ENCODE measurements around the gene LRFN2.

LRFN2 gene

GRCh38 chr6:40427196-40427595 lies 160.0 kb downstream of the LRFN2 start:
- no peak overlapping the region for H3K4me3 ChIP-seq (ENCODE audit: low read length, poor library complexity, severe bottlenecking)
- TF ChIP-seq CTCF (conservative IDR thresholded peaks at IDR 0.05; ENCODE audit: low read length) (no peak), EZH2phosphoT487 (IDR thresholded peaks at IDR 0.05; ENCODE audit: borderline replicate concordance) (no peak)
- H3K9ac ChIP-seq (ENCODE audit: low read depth, low read length, poor library complexity, severe bottlenecking) = no peak overlapping the region

GRCh38 chr6:40426346-40427066 lies 160.7 kb downstream of the LRFN2 start:
- no peaks in the 10 kb centered on the region for H3K9me2 ChIP-seq (replicated peaks; ENCODE audit: low read depth, low read length)
- H3K27me3 ChIP-seq (ENCODE audit: insufficient read depth, low read length, poor library complexity, severe bottlenecking) = no peaks in the 10 kb centered on the region
- no peaks in the 10 kb centered on the region for H3K9me3 ChIP-seq (ENCODE audit: insufficient read depth, low read depth, low read length)
- no peaks in the 10 kb centered on the region for H3K79me2 ChIP-seq (ENCODE audit: insufficient read depth, low read length)
- H3K4me1 ChIP-seq (ENCODE audit: insufficient read depth, low read length, poor library complexity, severe bottlenecking) = peaks cover 36% of the 10 kb centered on the region
- peaks cover 7% of the 10 kb centered on the region; the same call in 1 of the 2 replicates for H3K36me3 ChIP-seq (ENCODE audit: insufficient read depth, low read length)
- H2AFZ ChIP-seq (ENCODE audit: low read length) = no peak overlapping the region
- H3F3A ChIP-seq (ENCODE audit: low read depth) = no peaks in the 10 kb centered on the region
- TF ChIP-seq CTCF (conservative IDR thresholded peaks at IDR 0.05; ENCODE audit: low read length) = no peak
- no peak for TF ChIP-seq EZH2phosphoT487 (IDR thresholded peaks at IDR 0.05; ENCODE audit: borderline replicate concordance)
- H3K4me2 ChIP-seq (ENCODE audit: low read depth, low read length, poor library complexity, severe bottlenecking) = no peak overlapping the region
- H3K4me3 ChIP-seq (ENCODE audit: low read length, poor library complexity, severe bottlenecking) = no peak overlapping the region
- H4K20me1 ChIP-seq (ENCODE audit: insufficient read depth, low read length, poor library complexity, severe bottlenecking) = no peaks in the 10 kb centered on the region
- H3K9ac ChIP-seq (ENCODE audit: low read depth, low read length, poor library complexity, severe bottlenecking) = no peak overlapping the region

More at GRCh38 chr6:40427196-40427595, 160.0 kb downstream of the LRFN2 start:
- H3K4me1 ChIP-seq (ENCODE audit: insufficient read depth, low read length, poor library complexity, severe bottlenecking) = peaks cover 29% of the 10 kb centered on the region
- H3K36me3 ChIP-seq (ENCODE audit: insufficient read depth, low read length) = peaks cover 11% of the 10 kb centered on the region; the same call in 1 of the 2 replicates
- no peaks in the 10 kb centered on the region for H4K20me1 ChIP-seq (ENCODE audit: insufficient read depth, low read length, poor library complexity, severe bottlenecking)
- H3K9me2 ChIP-seq (replicated peaks; ENCODE audit: low read depth, low read length) = no peaks in the 10 kb centered on the region
- no peaks in the 10 kb centered on the region for H3K27me3 ChIP-seq (ENCODE audit: insufficient read depth, low read length, poor library complexity, severe bottlenecking)
- H3K9me3 ChIP-seq (ENCODE audit: insufficient read depth, low read depth, low read length) = no peaks in the 10 kb centered on the region
- H2AFZ ChIP-seq (ENCODE audit: low read length) = no peak overlapping the region
- no peaks in the 10 kb centered on the region for H3F3A ChIP-seq (ENCODE audit: low read depth)
- no peak overlapping the region for H3K4me2 ChIP-seq (ENCODE audit: low read depth, low read length, poor library complexity, severe bottlenecking)
- no peaks in the 10 kb centered on the region for H3K79me2 ChIP-seq (ENCODE audit: insufficient read depth, low read length)

DNA sequence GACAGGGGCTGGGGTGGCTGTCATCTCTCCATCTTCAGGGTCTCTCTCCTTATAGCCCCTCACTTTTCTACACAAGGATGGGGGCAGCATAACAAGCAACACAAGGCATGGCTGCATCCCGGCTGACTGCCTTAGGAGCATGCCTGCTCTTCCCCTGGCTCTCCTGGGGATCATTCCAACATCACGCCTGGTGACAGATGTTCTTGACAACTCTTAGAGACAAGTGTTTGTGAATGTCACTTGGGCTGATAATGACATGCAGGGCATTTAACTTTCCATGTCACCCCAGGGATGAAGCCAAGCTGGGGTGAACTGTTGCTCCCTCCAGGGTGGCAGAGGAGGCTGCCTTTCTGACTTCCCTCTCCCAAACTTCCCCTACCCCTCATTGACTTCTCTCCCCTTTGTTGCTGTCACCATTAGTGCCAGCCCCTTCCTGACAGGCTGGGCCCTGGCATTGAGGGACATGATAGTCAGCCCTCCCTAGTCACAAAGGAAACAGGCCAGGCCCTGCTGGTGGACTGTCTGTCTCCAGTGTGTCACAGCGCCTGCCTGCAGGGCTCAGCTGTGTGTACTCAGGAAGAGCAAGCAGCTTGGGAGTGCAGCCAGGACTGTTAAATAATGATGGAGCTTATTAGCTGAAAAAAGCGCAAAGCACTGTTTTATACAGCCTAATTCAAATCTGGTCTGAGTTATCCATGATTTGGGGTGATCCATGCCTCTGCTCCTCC lies 161.8 kb downstream of the LRFN2 start:
- Histone ChIP-seq H4K20me1 (ENCODE audit: insufficient read depth, low read length, poor library complexity, severe bottlenecking) (no peaks in the 10 kb centered on the region), H3K36me3 (ENCODE audit: insufficient read depth, low read length) (peaks cover 2% of the 10 kb centered on the region; the same call in 1 of the 2 replicates)

More for the DNA sequence above, 161.8 kb downstream of the LRFN2 start:
- Histone ChIP-seq H3K27me3 (ENCODE audit: insufficient read depth, low read length, poor library complexity, severe bottlenecking) (no peaks in the 10 kb centered on the region), H3F3A (ENCODE audit: low read depth) (peaks cover 11% of the 10 kb centered on the region), H3K4me2 (ENCODE audit: low read depth, low read length, poor library complexity, severe bottlenecking) (no peak overlapping the region), H3K9ac (ENCODE audit: low read depth, low read length, poor library complexity, severe bottlenecking) (no peak overlapping the region), H3K9me2 (replicated peaks; ENCODE audit: low read depth, low read length) (no peaks in the 10 kb centered on the region), H2AFZ (ENCODE audit: low read length) (no peak overlapping the region), H3K4me1 (ENCODE audit: insufficient read depth, low read length, poor library complexity, severe bottlenecking) (peaks cover 47% of the 10 kb centered on the region), H3K79me2 (ENCODE audit: insufficient read depth, low read length) (no peaks in the 10 kb centered on the region), H3K4me3 (ENCODE audit: low read length, poor library complexity, severe bottlenecking) (no peak overlapping the region), H3K9me3 (ENCODE audit: insufficient read depth, low read depth, low read length) (no peaks in the 10 kb centered on the region)
- TF ChIP-seq EZH2phosphoT487 (IDR thresholded peaks at IDR 0.05; ENCODE audit: borderline replicate concordance) (no peak), CTCF (conservative IDR thresholded peaks at IDR 0.05; ENCODE audit: low read length) (no peak)

Measured in Loucy (cell line).